ENCODE results near the gene ADAP1.

The ADAP1 gene

DNA sequence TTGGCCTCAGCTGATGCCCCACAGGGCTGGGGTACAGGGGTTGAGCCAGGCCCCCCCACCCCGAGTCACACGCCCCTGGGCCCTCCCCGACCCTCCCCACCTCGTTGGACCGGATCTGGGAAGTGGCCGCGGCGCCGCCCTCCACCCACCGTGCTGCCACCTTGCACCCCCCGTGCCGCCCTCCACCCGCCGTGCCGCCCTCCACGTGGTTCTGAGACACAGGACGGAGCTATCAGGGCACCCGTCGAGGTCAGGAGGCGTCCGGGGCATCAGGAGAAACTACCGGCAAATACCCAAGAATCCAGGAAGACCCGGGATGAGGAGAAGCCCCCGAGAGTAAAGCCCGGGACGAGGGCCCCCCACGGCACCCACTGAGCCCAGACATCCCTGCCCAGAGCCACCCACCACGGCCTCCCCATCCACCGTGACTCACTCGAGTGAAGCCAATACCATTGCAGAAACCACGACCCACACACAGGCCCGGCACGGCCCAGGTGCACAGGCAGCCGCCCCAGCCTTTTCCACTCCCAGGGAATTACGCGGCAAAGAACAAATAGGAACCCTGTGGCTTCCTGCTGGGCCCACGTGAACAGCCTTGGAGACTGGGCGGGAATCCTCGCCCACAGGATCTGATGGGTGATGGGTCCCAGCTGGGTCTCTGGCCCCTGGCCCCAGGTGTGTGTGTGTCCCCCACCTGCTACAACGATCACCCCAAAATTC is 34.0 kb downstream of the ADAP1 start:
- TF ChIP-seq GATA3 (IDR thresholded peaks at IDR 0.05; ENCODE audit: low read depth, low read length) (no peak), GATA2 (IDR thresholded peaks at IDR 0.05; ENCODE audit: low read depth, low read length) (no peak)

DNA sequence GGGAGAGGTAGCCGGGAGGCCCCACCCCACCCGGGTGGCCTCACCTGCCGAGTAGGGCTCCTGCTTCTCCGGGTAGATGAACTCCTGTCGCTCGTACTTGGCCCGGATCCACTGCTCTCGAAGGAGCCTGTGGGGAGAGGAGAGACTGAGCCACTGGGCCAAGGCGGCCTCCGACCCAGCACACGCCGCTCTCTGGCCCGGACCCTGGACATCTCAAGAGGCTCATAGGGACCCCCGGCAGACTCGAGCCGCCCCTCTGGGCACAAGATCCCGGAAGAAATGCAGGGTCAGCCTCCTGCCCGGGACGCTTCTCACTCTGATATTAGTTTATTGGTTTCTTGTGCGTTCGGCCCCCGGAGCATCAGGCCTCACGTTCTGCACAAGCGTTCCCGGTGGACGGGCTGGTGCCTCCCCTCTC is 34.5 kb downstream of the ADAP1 start:
- TF ChIP-seq GATA2 (IDR thresholded peaks at IDR 0.05; ENCODE audit: low read depth, low read length) (no peak), GATA3 (IDR thresholded peaks at IDR 0.05; ENCODE audit: low read depth, low read length) (no peak)

- TF ChIP-seq GATA2 (IDR thresholded peaks at IDR 0.05; ENCODE audit: low read depth, low read length) (no peak), GATA3 (IDR thresholded peaks at IDR 0.05; ENCODE audit: low read depth, low read length) (no peak)
Measured at GRCh38 chr7:919114-919442, 35.4 kb downstream of the ADAP1 start.

- TF ChIP-seq GATA2 (IDR thresholded peaks at IDR 0.05; ENCODE audit: low read depth, low read length) (no peak), GATA3 (IDR thresholded peaks at IDR 0.05; ENCODE audit: low read depth, low read length) (no peak)
Measured at GRCh38 chr7:918441-919113, 35.9 kb downstream of the ADAP1 start.

GRCh38 chr7:918118-918425 is 36.4 kb downstream of the ADAP1 start:
- TF ChIP-seq GATA2 (IDR thresholded peaks at IDR 0.05; ENCODE audit: low read depth, low read length) (no peak), GATA3 (IDR thresholded peaks at IDR 0.05; ENCODE audit: low read depth, low read length) (no peak)

- TF ChIP-seq GATA3 (IDR thresholded peaks at IDR 0.05; ENCODE audit: low read depth, low read length) (no peak), GATA2 (IDR thresholded peaks at IDR 0.05; ENCODE audit: low read depth, low read length) (no peak)
Measured at GRCh38 chr7:917255-918117, 37.0 kb downstream of the ADAP1 start.

- no peak for TF ChIP-seq GATA2 (IDR thresholded peaks at IDR 0.05; ENCODE audit: low read depth, low read length)
Measured at GRCh38 chr7:916291-916941, 38.1 kb downstream of the ADAP1 start.

GRCh38 chr7:915291-916218 is 38.9 kb downstream of the ADAP1 start:
- no peak for TF ChIP-seq GATA2 (IDR thresholded peaks at IDR 0.05; ENCODE audit: low read depth, low read length)
- TF ChIP-seq GATA3 (IDR thresholded peaks at IDR 0.05; ENCODE audit: low read depth, low read length): no peak

GRCh38 chr7:914521-915194 is 39.8 kb downstream of the ADAP1 start:
- TF ChIP-seq GATA3 (IDR thresholded peaks at IDR 0.05; ENCODE audit: low read depth, low read length) (no peak), GATA2 (IDR thresholded peaks at IDR 0.05; ENCODE audit: low read depth, low read length) (no peak)

GRCh38 chr7:913736-914520 is 40.6 kb downstream of the ADAP1 start:
- TF ChIP-seq GATA3 (IDR thresholded peaks at IDR 0.05; ENCODE audit: low read depth, low read length) (no peak), GATA2 (IDR thresholded peaks at IDR 0.05; ENCODE audit: low read depth, low read length) (no peak)

GRCh38 chr7:911791-912480 is 42.5 kb downstream of the ADAP1 start:
- TF ChIP-seq GATA3 (IDR thresholded peaks at IDR 0.05; ENCODE audit: low read depth, low read length): no peak
- no peak for TF ChIP-seq GATA2 (IDR thresholded peaks at IDR 0.05; ENCODE audit: low read depth, low read length)

All from SH-SY5Y (cell line).